Fibroblast of the aortic adventitia (primary cell): ENCODE measurements around the gene MEF2D. TPM values are rescaled to one million over a fixed set of nuclear protein-coding genes. Genes with fewer than 3 reads are reported as not detected.

Experiments used
- DNase-seq: peaks from one replicate; pipeline ENCODE4 v3.0.0-alpha.2; 2010; ENCODE audit warnings: low read depth
- H3K4me3 ChIP-seq: 2 replicates; pipeline ENCODE4 v1.5.1; 2011; ENCODE audit warnings: low read depth, mild to moderate bottlenecking, control low read depth, low read length, moderate library complexity
- total RNA-seq: library from RNA; depleted of rRNA; stranded (reverse); fragments of >200 nt; gene quantifications from 2 replicates; pipeline ENCODE4 v1.2.3, GENCODE V29; 2012; ENCODE audit warnings: low replicate concordance
- TF ChIP-seq, protein P1 (sequence below): IDR thresholded peaks from 2 replicates; pipeline ENCODE4 v1.5.1; 2011; ENCODE audit warnings: mild to moderate bottlenecking, low read length, control low read depth, inconsistent platforms; ENCODE audit not compliant: insufficient read depth

Gene MEF2D
- total RNA-seq, 1 donor = 11.6 TPM

DNA sequence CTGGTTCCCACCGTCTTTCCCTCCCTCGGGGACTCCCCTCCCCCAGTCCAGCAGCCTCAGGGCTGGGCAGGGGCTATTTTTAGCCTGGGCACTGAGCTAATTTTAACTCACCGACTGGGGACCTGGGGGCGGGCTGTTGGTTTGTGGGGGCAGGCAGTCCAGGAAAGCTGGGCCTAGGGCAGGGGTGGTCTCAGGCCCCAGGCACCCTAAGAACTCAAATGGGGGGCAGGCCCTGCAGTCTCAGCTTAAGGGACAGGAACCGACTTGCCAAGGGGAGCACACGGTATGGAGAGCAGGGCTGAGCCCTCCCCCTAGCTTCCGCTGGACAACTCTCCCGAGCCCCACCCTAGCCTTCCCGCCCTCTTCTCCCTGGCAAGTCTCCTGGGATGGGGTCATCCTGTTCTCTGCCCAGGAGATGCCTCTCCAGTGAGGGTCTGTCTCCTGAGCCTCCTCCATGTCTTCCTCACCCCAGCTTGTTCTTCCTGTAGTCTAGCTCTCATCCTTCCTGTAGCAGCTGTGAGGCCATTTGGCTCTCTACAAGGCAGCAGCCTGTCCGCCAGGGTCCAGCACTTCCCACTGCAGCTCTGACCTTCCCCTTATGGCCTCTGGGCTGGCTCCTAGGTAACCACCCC lies 10.1 kb downstream of the MEF2D start:
- TF ChIP-seq, protein P1, sequence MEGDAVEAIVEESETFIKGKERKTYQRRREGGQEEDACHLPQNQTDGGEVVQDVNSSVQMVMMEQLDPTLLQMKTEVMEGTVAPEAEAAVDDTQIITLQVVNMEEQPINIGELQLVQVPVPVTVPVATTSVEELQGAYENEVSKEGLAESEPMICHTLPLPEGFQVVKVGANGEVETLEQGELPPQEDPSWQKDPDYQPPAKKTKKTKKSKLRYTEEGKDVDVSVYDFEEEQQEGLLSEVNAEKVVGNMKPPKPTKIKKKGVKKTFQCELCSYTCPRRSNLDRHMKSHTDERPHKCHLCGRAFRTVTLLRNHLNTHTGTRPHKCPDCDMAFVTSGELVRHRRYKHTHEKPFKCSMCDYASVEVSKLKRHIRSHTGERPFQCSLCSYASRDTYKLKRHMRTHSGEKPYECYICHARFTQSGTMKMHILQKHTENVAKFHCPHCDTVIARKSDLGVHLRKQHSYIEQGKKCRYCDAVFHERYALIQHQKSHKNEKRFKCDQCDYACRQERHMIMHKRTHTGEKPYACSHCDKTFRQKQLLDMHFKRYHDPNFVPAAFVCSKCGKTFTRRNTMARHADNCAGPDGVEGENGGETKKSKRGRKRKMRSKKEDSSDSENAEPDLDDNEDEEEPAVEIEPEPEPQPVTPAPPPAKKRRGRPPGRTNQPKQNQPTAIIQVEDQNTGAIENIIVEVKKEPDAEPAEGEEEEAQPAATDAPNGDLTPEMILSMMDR = peak; percentile 46

DNA sequence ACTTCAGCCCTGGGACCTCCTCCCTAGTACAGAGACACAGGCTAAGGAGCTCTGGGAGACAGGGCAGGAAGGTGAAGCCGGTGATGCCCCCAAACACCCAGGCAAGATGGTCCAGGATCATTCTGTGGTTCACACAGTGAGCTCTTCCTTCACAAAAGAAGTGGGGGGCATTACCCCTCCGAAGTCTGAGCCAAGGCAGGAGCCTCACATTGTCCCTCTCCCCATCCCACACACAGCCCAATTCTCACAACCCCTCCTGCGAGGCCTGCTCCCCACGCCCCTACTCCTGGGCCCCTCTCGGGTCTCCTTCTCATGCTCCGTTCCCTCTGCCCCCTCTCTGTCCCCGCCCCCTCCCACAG lies 10.7 kb downstream of the MEF2D start:
- TF ChIP-seq, protein P1 = no peak
- no peak for DNase-seq
- H3K4me3 ChIP-seq = peak overlapping the region; percentile 18

More for the DNA sequence above, 10.1 kb downstream of the MEF2D start:
- H3K4me3 ChIP-seq = peak overlapping the region; percentile 35
- no peak for DNase-seq

DNA sequence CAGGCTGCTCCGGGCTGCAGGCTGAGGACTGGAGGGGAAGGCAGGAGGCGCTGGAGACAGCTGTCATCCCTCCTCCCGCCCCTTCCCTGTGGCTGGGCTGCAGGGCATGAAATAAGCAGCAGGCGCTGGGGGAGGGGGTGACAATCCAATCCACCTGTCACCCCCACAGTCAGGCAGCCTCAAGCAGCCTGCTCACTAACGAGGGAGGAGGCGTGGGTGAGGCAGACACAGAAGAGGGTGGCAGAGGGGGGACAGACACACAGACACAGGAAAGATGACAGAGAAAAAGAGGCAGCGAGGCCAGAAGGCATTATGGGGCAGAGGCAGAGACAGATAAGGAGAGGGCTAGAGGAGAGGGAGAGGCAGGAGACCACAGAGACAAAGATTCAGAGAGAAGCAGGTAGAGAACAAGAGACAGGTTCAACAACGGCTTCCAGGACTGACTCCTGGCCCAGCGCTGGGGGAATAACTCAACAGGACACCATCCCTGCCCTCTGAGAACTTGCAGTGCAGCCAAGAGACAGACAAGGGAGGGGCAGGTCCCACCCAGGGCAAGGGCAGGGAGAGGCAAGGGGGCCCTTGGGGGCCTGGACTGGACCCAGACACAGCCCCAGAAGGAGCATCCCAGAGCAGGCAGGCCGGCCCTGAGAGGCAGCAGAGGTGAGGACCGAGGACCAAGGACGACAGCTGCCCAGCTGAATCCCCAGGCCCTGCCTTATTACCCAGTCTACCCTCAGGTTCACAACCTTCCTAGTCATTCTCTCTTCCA lies 11.2 kb downstream of the MEF2D start:
- peak overlapping the region; percentile 18 for H3K4me3 ChIP-seq
- no peak for DNase-seq
- TF ChIP-seq, protein P1 = no peak

DNA sequence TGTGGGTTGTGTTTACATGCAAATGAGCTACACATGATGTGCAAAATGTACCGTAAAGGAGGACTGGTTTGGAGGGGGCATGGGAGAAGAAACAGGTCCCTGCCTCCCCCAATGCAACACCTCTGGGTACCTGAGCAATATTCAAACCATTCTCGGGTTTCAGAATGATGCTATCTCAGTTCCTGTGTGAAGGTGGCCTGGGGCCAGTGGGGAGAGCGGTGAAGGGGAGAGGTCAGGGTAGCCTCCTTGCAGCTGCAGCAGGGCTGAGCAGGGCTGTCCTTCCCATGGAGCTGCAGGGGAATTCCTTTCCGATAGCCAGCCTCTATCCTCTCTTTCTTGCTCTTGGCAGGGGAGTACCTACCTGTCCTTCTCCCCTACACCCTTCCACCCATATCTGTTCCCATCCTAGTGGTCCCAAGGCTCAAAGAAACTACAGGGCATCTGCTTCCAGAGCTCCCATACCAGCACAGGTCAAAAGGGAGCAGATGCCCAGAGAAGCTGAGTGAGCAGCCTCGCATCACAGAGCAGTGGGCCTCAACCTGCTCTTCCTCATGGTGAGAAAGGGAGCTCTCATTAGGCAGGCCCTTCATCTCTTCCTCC lies 11.9 kb downstream of the MEF2D start:
- TF ChIP-seq, protein P1 = no peak

DNA sequence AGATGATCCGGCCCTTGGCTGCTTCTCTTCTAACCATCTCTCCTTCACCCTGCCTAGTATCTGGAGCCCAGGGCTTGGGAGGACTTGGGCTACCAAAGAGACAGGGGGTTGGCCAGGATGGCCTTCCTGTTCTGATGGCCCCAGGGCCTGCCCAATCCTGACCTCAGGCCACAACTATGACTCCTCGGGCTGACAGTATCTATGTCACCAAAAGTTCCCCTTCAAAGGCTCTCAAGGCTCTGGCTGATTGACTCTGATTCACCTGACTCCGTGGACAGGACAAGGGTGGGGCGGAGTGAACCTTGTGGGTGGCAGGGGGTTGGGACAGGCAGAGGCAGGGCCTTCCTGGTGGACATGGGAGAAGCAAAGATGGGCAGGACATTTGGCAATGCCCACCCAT lies 12.7 kb downstream of the MEF2D start:
- H3K4me3 ChIP-seq = no peak overlapping the region
- TF ChIP-seq, protein P1 = no peak
- no peak for DNase-seq

More for the DNA sequence above, 11.9 kb downstream of the MEF2D start:
- no peak overlapping the region for H3K4me3 ChIP-seq
- DNase-seq = no peak

DNA sequence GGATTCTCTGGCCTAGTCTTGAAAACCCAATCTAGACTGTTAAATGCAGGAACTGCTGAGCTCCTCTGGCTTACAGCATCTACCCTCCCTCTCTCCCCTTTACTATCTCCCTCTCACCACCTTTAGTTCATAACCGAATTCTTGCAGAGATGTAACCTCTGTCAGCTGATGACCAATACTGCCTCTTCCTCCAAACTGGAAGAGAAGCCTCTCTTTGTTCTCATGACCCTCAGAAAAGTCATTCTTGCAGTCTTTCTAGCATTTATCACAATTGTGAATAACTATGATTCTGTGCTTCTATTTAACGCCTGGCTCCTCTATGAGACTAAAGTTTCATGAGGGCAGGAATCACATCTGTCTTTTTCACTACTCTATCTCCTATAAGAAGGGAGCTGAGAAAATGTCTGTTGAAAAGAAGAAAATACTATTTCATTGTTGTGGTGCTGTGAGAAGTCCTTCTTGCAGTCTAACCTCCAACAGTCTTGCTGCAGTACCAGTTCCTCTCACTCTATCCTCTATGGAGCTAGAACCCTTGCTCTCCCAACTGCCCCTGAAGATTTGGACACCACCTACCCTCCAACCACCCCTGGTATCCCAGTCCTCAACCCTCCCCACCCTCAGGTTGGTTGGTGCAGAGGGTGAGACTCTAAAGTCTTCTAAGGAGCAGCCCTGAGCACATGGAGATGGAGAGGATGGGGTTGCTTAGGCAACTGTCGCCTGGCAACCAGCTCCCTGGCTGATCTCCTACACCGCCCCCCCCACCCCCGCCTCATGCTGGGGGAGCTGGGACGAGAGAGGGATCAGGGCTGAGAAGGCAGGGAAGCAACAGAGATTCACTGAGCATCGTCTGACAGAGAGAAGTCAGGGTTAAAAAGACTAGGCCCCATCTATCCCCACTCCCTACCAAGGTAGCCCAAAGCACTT lies 13.9 kb downstream of the MEF2D start:
- TF ChIP-seq, protein P1 = no peak
- no peak for DNase-seq
- no peak overlapping the region for H3K4me3 ChIP-seq
